HUES64 (cell line): Measurements from ENCODE around the gene AQP12A.

Source experiments
- H3K27ac ChIP-seq: 2 replicates; pipeline ENCODE4 v1.7.0; 2013; ENCODE audit warnings: low read depth, low read length, inconsistent platforms
- H3K27me3 ChIP-seq: 2 replicates; pipeline ENCODE4 v1.6.1; 2013; ENCODE audit warnings: mild to moderate bottlenecking, low read length; ENCODE audit not compliant: insufficient read depth
- H3K36me3 ChIP-seq: 2 replicates; pipeline ENCODE4 v1.6.1; 2013; ENCODE audit warnings: mild to moderate bottlenecking, low read length; ENCODE audit not compliant: insufficient read depth
- H3K4me1 ChIP-seq: 2 replicates; pipeline ENCODE4 v1.6.1; 2013; ENCODE audit warnings: mild to moderate bottlenecking, low read length, moderate library complexity; ENCODE audit not compliant: insufficient read depth
- H3K4me3 ChIP-seq: 2 replicates; pipeline ENCODE4 v1.5.1; 2013; ENCODE audit warnings: mild to moderate bottlenecking, low read length, moderate library complexity
- H3K9ac ChIP-seq: 2 replicates; pipeline ENCODE4 v1.6.1; 2013; ENCODE audit warnings: mild to moderate bottlenecking, low read depth, low read length
- H3K9me3 ChIP-seq: 2 replicates; pipeline ENCODE4 v1.6.1; 2013; ENCODE audit warnings: low read depth, low read length; ENCODE audit not compliant: insufficient read depth
- WGBS: fragments of 150-250, 120-280 bp; methylation state at CpG from one replicate; pipeline ENCODE4 v1.1.7; 2013; ENCODE audit warnings: missing lambda C conversion rate; 5-methylcytosine and 5-hydroxymethylcytosine counted together

Gene AQP12A

DNA sequence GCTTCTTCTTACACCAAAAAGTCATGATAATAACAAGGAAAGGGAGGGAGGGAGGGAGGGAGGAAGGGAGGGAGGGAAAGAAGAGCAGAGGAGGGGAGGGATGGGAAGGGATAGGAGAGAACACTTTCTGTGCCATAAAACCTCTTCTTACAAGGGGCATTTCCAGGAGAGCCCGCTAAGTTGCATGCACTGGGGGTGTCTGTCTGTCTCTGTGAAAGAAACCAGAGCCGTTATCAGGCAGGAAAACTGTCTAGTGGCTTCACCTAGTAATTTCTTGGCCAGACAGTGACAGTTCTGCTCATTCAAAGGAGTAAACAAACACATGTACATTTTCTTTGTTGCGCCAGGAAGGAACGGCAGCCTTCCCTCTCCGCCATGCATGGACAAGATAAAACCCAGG lies 45.8 kb downstream of the AQP12A start:
- Histone ChIP-seq H3K27me3 (no peaks in the 10 kb centered on the region), H3K27ac (no peak overlapping the region), H3K9ac (no peak overlapping the region), H3K4me3 (no peak overlapping the region), H3K36me3 (peaks cover 88% of the 10 kb centered on the region), H3K9me3 (no peaks in the 10 kb centered on the region), H3K4me1 (no peaks in the 10 kb centered on the region)
- WGBS = 94% methylated on average over 5 of the region's 5 CpGs

DNA sequence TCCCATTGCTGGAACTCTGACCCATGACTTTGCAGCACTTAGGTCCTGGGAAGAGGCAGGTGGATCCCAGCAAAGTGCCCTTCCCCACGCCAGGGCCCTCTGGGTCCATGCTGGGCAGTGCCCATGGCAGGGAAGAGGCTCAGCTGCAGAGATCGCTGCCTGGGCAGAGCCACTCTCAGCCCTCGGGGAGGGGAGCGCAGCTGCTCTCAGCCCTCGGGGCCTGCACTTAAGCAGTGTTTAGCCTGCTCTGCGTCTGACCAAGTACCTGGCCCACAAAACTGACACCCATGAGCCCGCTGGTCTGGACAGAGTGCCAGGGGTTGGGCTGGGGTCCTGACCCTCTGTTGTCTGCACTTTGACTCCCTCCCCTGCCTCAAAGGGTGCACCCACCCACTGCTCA lies 46.3 kb downstream of the AQP12A start:
- Histone ChIP-seq H3K9ac (no peak overlapping the region), H3K27me3 (no peaks in the 10 kb centered on the region), H3K4me1 (no peaks in the 10 kb centered on the region), H3K4me3 (no peak overlapping the region), H3K9me3 (no peaks in the 10 kb centered on the region), H3K36me3 (peaks cover 92% of the 10 kb centered on the region), H3K27ac (no peak overlapping the region)
- WGBS = 95% methylated on average over 7 of the region's 7 CpGs

DNA sequence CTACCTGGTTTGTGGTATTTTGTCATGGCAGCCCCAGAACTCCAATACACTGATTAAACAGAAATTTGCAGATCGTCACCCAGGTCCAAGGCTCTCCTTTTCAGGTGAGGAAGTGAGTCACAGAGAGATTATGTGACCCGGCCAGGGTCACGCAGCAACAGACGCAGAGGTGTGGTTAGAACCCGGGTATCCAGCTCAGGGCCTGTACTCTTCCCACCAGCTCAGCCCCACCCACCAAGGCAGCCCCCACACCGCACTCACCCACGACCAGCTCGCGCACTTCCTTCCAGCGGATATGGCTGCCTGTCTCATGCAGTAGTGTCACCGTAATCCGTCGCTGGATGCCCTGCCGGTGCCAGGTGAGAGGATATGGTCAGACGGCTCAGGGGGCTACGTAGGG lies 48.1 kb downstream of the AQP12A start:
- no peaks in the 10 kb centered on the region for H3K9me3 ChIP-seq
- peaks cover 94% of the 10 kb centered on the region for H3K36me3 ChIP-seq
- no peaks in the 10 kb centered on the region for H3K27me3 ChIP-seq
- H3K4me1 ChIP-seq = no peaks in the 10 kb centered on the region
- WGBS = 95% methylated on average over 16 of the region's 16 CpGs
- no peak overlapping the region for H3K4me3 ChIP-seq
- H3K27ac ChIP-seq = no peak overlapping the region
- no peak overlapping the region for H3K9ac ChIP-seq

DNA sequence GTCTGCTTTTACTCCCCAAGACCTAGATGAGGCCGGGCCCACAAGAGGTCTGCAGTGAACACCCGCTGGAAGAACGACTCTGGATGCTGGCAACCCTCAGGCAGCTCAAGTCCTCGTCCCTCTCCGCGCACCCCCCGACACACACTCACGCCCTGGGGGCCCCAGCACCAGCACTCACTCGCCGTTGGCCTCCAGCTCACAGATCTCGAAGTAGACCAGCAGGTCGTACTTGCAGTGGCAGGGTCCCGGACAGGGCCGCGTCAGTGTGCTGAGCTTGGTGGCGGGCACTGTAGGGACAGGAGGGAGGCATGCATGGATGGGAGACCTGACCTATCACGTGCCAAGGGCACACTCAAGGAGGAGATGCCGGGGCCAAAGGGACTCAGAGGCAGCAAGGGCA lies 49.4 kb downstream of the AQP12A start:
- H3K27ac ChIP-seq = no peak overlapping the region
- H3K4me1 ChIP-seq = no peaks in the 10 kb centered on the region
- WGBS = 93% methylated on average over 18 of the region's 18 CpGs
- no peak overlapping the region for H3K4me3 ChIP-seq
- H3K36me3 ChIP-seq = peaks cover 99% of the 10 kb centered on the region
- no peaks in the 10 kb centered on the region for H3K27me3 ChIP-seq
- H3K9me3 ChIP-seq = no peaks in the 10 kb centered on the region
- no peak overlapping the region for H3K9ac ChIP-seq

DNA sequence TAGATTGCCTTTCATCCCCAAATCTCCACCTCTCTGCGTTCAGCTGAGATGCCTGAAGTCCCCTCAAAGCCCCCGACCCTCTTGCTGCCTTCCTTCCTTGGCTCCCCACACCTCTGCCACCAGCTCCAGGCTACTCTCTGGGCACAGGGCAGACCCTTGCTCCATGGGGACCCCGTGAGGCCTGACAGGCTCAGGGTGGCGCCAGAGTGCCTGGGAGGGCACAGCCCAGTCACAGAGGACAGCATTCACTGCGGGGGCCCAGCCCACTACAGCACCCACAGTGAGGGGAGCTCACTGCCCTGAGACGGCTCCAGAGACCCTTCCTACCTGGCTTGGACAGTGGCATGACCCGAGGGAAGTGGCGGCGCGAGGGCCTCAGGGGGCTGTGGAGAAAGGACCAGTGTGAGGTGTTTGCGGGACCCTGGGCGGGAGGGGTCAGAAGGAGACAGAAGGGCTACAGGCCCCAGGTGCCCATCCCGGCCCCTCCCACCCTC lies 51.0 kb downstream of the AQP12A start:
- Histone ChIP-seq H3K27me3 (no peaks in the 10 kb centered on the region), H3K9ac (no peak overlapping the region), H3K27ac (no peak overlapping the region), H3K4me3 (no peak overlapping the region), H3K9me3 (no peaks in the 10 kb centered on the region), H3K4me1 (no peaks in the 10 kb centered on the region), H3K36me3 (peaks cover 99% of the 10 kb centered on the region)
- 93% methylated on average over 11 of the region's 13 CpGs for WGBS

DNA sequence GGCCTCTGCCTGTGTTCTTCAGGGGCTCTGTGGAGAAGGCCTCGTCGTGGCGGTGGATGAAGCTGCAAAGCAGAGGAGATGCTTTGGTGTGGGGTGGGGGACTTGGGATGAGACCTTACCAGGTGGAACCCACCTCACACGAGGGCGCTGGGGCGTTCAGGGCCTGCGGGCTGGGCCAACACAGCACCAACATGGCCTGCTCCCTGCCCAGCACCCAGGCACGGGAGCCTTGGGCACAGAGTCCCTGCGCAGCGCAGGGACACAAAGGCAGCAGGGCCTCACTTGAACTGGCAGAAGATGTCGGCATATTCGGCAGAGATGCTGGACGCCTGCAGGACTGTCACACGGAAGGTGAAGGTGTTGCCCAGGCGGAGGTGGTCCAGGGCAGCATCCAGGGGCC lies 53.8 kb downstream of the AQP12A start:
- H3K4me3 ChIP-seq = no peak overlapping the region
- no peak overlapping the region for H3K27ac ChIP-seq
- no peaks in the 10 kb centered on the region for H3K9me3 ChIP-seq
- no peak overlapping the region for H3K9ac ChIP-seq
- H3K36me3 ChIP-seq = peaks cover 99% of the 10 kb centered on the region
- 95% methylated on average over 15 of the region's 15 CpGs for WGBS
- H3K4me1 ChIP-seq = no peaks in the 10 kb centered on the region
- H3K27me3 ChIP-seq = no peaks in the 10 kb centered on the region

DNA sequence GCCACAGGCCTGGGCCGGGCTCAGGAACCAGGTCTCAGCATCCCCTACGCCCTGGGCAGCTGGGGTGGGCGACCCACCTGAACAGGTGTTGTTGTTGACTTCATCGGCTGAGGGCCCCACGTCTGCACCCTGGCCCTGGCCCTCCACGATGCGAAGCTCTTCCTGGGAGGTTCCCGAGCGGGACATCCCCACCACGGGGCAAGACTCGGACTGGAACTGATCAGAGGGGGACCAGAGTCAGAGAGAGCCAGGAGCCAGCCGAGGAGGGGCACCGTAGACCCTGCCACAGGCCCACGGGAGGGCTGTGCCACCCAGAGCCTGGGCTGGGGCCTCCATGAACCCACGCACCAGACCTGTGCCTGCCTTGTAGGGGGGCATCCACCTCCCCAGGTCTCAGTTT lies 54.3 kb downstream of the AQP12A start:
- H3K9ac ChIP-seq = no peak overlapping the region
- WGBS = 94% methylated on average over 15 of the region's 15 CpGs
- H3K9me3 ChIP-seq = no peaks in the 10 kb centered on the region
- H3K4me3 ChIP-seq = no peak overlapping the region
- no peaks in the 10 kb centered on the region for H3K27me3 ChIP-seq
- no peak overlapping the region for H3K27ac ChIP-seq
- peaks cover 99% of the 10 kb centered on the region for H3K36me3 ChIP-seq
- H3K4me1 ChIP-seq = no peaks in the 10 kb centered on the region

DNA sequence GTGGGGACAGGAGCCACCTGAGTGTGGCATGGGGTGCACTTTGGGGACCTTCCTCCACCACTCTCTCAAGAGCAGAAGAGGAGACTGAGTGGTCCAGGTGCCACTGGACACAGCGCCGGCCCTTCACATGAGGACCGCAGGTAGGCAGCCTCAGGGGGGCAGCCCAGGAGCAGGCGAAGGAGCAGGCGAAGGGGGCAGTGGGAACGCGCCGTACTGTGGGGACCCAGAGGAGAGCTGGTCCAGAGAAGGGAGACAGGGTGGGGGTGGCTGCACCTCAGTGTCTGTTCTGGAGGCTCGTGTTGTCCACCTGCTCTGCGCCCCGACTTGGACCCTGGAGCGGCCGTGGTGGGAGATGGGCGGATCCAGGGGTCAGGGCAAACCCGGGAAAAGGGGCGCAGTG lies 55.0 kb downstream of the AQP12A start:
- H3K27ac ChIP-seq = no peak overlapping the region
- no peak overlapping the region for H3K4me3 ChIP-seq
- H3K9me3 ChIP-seq = no peaks in the 10 kb centered on the region
- H3K27me3 ChIP-seq = no peaks in the 10 kb centered on the region
- WGBS = 97% methylated on average over 16 of the region's 16 CpGs
- H3K4me1 ChIP-seq = no peaks in the 10 kb centered on the region
- peaks cover 95% of the 10 kb centered on the region for H3K36me3 ChIP-seq
- H3K9ac ChIP-seq = no peak overlapping the region

DNA sequence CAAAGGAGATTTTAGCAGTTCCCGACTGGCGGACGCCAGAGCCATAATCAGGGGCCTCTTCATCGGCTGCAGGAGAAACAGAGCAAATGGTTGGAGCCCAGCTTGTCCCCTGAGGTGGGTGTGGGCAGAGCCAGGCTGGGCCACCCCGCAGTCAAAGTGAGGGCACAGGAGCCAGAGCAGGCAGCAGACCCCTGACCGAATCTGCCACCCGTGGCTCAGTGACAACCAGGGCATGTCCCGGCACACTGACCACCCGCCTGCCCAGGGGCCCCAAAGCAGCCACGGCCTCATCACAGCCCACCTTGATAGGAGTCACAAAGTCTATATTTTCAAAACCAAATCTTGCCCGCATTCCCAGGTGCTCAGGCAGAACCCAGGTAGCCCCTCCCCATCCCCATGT lies 55.6 kb downstream of the AQP12A start:
- 94% methylated on average over 11 of the region's 11 CpGs for WGBS
- Histone ChIP-seq H3K4me3 (no peak overlapping the region), H3K9ac (no peak overlapping the region)

More for the DNA sequence above, 55.6 kb downstream of the AQP12A start:
- Histone ChIP-seq H3K27ac (no peak overlapping the region), H3K36me3 (peaks cover 89% of the 10 kb centered on the region), H3K27me3 (no peaks in the 10 kb centered on the region), H3K4me1 (no peaks in the 10 kb centered on the region), H3K9me3 (no peaks in the 10 kb centered on the region)
